HG03354 (cell line): ENCODE measurements around the gene CLNK.
A peak's percentile ranks its signal among the peaks of the same experiment; 100 is the strongest.
"Not testable (repeated sequence)": the region's sequence is repeated elsewhere in the genome, so short reads cannot be mapped to it uniquely, and the experiment has no call there.

Experiments
- ATAC-seq: cut with Tn5 transposase; IDR thresholded peaks from one replicate; pipeline ENCODE4 v1.9.1; 2021; ENCODE audit warnings: mild to moderate bottlenecking; ENCODE audit not compliant: unreplicated experiment, poor library complexity, severe bottlenecking

The CLNK gene

GRCh38 chr4:10587296-10587695 lies 97.3 kb downstream of the CLNK start:
- no peak for ATAC-seq

GRCh38 chr4:10584042-10584441 lies 100.5 kb downstream of the CLNK start:
- peak; percentile 52 for ATAC-seq

DNA sequence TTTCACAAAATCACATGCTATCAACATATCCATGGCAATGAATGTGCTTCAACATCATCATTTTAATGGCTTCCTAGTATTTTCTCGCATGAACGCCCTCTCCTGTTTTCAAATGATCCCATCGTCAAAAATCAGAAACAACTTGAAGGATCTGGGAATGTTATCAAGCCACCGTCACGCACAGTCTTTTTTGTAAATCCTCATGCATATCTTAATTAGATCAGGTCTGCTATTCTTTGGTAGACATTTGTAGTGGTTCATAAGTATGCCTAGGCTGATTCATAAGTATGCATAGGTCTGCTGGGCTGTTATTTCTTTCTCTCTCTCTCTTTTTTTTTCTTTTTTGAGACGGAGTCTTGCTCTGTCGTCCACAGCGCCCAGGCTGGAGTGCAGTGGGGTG lies 101.6 kb downstream of the CLNK start:
- ATAC-seq, result no peak

DNA sequence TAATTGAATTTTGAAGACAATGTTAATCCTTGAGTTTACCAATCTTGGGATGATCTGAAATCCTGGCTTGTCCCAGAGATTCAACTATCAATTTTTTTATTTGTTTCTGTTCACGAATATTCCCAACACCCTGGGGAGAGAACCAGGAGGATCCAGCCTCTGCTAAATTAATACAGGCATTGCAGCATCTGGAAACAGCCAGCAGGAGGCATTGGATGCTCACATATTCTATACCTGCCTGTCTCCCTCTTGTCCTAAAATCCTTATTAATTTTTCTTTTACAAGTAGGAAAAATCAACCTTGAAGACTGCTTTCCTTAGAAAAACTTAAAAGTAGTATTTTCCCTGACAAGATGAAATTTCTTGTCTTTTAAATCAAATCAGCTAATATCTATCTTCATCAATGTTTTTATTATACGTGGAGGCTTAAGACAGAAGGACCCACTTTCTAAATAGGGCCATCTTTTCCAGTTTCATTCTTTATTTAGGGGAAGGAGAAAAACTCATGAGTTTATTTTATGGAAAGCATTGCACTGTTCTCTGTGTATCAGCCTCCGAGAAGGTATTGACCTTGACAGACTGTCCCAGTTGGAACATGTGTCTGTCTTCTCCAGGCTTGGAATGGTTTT lies 102.4 kb downstream of the CLNK start:
- no peak for ATAC-seq

GRCh38 chr4:10581022-10581421 lies 103.5 kb downstream of the CLNK start:
- no peak for ATAC-seq

DNA sequence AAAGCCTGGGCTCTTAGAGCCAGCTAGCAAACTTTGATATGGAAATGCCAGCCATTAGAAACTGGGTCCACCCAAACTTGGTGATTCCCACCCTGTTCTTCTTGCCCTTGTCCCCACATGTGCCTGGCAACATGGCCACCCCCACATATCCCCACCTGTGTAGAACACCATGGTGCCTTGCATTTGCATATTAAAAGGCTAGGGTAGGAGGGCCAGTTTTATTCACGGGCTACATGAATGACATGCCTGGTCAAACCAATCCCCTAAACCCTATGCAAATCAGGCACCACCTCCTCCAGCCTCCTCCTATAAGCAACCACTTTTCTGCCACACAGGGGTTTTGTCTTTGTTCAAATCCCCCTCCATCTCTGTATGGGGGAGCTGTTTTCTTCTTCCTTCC lies 104.9 kb downstream of the CLNK start:
- no peak for ATAC-seq

GRCh38 chr4:10577508-10578426 lies 106.8 kb downstream of the CLNK start:
- ATAC-seq, result peak; percentile 70

DNA sequence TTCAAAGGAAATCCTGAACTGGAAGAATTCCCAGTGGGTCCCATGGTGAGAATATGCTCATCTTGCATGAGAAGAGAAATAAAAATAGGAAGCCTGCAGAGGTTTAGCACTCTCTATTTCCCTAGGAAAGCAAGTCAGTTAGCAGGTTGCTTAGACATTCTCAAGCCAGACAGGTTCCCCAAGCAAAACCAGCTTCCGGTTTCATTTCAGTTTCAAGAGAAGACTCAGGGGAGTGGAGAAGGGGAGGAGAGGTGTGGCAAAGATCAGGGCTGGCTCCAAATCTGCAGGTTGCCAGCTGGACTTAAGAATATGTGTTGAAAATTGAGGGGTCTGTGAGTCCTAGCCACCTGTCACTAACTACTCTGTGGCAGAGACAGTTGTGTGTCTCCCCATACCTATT lies 107.5 kb downstream of the CLNK start:
- ATAC-seq, result peak; percentile 89

GRCh38 chr4:10576236-10576635 lies 108.3 kb downstream of the CLNK start:
- ATAC-seq, result no peak

GRCh38 chr4:10575414-10575813 lies 109.2 kb downstream of the CLNK start:
- no peak for ATAC-seq

DNA sequence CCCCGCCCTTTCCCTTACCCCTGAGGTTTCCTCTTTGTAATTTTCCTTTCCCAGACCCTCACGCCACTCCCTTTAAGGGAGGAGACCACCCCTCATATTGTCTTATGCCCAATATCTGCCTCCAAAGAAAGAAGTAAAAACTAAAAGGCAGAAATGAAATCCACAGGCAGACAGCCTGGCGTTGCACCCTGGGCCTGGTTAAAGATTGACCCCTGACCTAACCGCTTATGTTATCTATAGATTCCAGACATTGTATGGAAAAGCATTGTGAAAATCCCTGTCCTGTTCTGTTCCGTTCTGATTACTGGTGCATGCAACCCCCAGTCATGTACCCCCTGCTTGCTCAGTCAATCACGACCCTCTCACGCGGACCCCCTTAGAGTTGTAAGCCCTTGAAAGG lies 110.0 kb downstream of the CLNK start:
- ATAC-seq, result not testable (repeated sequence)

GRCh38 chr4:10571909-10572308 lies 112.7 kb downstream of the CLNK start:
- no peak for ATAC-seq

- ATAC-seq, result no peak
Measured at GRCh38 chr4:10569491-10569890, 115.1 kb downstream of the CLNK start.

DNA sequence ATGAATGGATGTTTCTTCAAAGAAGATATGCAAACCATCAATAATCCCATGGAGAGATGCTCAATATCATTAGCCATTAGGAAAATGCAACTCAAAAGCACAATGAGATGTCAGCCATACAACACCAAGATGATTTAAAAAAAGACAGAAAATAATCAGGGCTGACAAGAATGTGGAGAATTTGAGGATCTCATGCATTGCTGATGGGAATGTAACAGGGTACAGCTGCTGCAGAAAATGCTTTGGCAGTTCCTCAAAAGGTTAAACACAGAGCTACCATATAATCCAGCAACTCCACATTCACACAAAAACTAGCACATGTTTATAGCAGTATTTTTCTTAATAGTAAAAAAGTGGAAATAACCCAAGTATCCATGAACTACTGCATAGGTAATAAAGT lies 116.8 kb downstream of the CLNK start:
- no peak for ATAC-seq

DNA sequence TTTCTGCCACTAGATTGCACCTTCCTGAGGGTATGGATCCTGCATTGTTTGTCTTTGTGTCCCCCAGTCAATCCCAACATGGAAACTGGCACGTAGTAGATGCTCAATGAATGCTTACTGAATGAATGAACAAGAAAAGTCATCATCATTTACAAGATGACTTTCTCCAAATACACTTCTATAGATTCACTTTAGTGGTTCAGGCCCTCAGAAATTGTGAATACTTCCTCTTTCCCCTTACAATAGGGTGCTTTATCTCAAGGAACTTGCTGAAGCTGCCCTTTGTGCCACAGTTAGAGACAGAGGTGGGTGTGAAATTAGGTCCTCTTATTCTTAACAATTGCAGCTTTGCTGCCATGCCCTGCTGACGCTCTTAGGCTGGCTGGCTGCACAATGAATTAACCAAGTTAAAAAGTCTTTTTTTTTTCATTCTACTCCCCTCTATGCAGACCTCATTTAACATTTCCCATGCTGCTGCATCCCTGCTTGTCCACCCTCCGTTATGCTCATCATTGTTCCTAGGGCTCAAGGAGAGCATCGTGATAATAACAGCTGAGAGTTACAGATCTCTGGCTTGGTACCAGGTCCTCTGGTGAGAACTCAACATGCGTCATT lies 119.3 kb downstream of the CLNK start:
- ATAC-seq, result no peak

- peak; percentile 87 for ATAC-seq
Measured at GRCh38 chr4:10554694-10555093, 129.9 kb downstream of the CLNK start.

DNA sequence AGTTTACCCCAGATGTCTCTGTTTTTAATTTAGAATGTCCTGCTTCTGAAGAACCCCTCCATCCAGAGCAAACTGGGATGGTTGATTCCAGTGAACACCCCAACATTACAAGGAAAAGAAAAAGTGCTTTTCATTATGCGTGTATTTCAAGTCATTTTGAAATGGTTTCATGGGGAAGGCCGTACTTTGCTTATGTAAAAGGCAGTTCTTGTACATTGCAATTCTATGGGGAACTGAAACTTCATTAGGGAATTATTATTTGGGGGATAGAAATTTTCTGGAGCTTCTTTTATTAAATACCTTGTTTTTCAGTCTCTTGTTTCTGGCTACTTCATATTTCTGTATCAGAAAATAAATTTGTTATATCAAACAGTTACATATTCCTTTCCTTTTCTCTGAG lies 130.4 kb downstream of the CLNK start:
- ATAC-seq, result no peak

GRCh38 chr4:10552591-10553280 lies 131.8 kb downstream of the CLNK start:
- ATAC-seq, result no peak

- peak; percentile 61 for ATAC-seq
Measured at GRCh38 chr4:10535912-10536311, 148.7 kb downstream of the CLNK start.

- peak; percentile 61 for ATAC-seq
Measured at GRCh38 chr4:10534820-10535219, 149.7 kb downstream of the CLNK start.
